ENCODE results near the gene SMYD3. TPM values are rescaled to one million over a fixed set of nuclear protein-coding genes. Genes with fewer than 3 reads are reported as not detected.
A peak's percentile ranks its signal among the peaks of the same experiment; 100 is the strongest.

The SMYD3 gene
- total RNA-seq, 2 donors from 2014 or later = 23.8 to 34.0 TPM

GRCh38 chr1:246425895-246426294 lies 81.2 kb downstream of the SMYD3 start:
- Mint-ChIP-seq H3K4me1 (peaks cover 11% of the 10 kb centered on the region), H3K9me3 (peaks cover 4% of the 10 kb centered on the region), H3K27ac (no peak overlapping the region), H3K4me3 (no peak overlapping the region), H3K36me3 (ENCODE audit: low read depth) (no peaks in the 10 kb centered on the region), H3K27me3 (no peaks in the 10 kb centered on the region)
- ATAC-seq (replicated peaks) = no peak

GRCh38 chr1:246425139-246425794 lies 81.8 kb downstream of the SMYD3 start:
- Mint-ChIP-seq H3K9me3 (no peaks in the 10 kb centered on the region), H3K4me1 (peaks cover 11% of the 10 kb centered on the region)

DNA sequence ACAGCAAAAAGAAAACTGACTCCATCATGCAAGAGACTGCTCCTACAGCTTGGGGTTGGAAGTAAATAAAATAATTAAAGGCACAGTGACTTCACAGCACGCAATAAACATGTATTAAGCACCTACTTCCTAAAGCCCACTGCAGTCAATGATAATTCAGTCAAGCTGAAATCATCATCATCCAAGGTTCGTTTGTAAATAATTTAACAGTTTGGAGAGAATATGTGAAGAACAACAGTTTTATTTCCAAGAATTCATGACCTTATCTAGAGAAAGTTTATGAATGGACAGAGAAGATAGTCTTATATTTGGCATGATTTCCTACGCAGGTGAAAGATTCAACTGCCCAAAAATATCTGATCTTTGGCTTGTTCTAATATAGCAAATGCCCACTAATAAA lies 86.8 kb downstream of the SMYD3 start:
- no peaks in the 10 kb centered on the region for H3K27me3 Mint-ChIP-seq
- H3K9me3 Mint-ChIP-seq = no peaks in the 10 kb centered on the region
- H3K27ac Mint-ChIP-seq = no peak overlapping the region
- no peak for ATAC-seq (replicated peaks)
- no peak overlapping the region for H3K4me3 Mint-ChIP-seq
- peaks cover 20% of the 10 kb centered on the region for H3K36me3 Mint-ChIP-seq (ENCODE audit: low read depth)
- H3K4me1 Mint-ChIP-seq = no peaks in the 10 kb centered on the region

More at GRCh38 chr1:246425139-246425794, 81.8 kb downstream of the SMYD3 start:
- Mint-ChIP-seq H3K27ac (no peak overlapping the region), H3K4me3 (no peak overlapping the region), H3K36me3 (ENCODE audit: low read depth) (no peaks in the 10 kb centered on the region), H3K27me3 (no peaks in the 10 kb centered on the region)
- ATAC-seq (replicated peaks) = no peak

DNA sequence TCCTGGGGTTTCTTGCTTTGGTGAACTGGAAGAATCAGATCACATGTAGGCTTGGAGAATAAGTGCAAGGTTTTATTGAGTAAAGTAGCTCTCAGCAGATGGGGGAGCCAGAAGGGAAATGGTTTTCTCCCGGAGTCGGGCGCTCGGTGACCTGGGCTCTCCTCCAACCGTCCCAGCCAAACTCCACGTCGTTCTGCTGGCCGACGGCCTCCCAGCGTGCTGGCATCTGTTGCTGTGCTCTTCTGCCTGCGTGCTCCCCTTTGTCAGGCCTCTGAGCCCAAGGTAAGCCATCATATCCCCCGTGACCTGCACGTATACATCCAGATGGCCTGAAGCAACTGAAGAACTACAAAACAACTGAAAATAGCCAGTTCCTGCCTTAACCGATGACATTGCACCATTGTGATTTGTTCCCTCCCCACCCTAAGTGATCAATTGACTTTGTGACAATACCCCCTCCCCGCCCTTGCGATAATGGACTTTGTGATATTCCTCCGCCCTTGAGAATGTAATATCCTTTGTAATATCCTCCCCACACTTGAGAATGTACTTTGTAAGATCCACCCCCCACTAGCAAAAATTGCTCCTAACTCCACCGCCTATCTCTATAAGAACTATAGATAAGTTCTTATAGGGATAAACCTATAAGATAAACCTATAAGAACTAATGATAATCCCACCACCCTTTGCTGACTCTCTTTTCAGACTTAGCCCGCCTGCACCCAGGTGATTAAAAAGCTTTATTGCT lies 88.3 kb downstream of the SMYD3 start:
- peaks cover 20% of the 10 kb centered on the region for H3K36me3 Mint-ChIP-seq (ENCODE audit: low read depth)
- no peak overlapping the region for H3K27ac Mint-ChIP-seq
- no peaks in the 10 kb centered on the region for H3K4me1 Mint-ChIP-seq
- no peaks in the 10 kb centered on the region for H3K9me3 Mint-ChIP-seq
- no peak for ATAC-seq (replicated peaks)
- no peaks in the 10 kb centered on the region for H3K27me3 Mint-ChIP-seq
- no peak overlapping the region for H3K4me3 Mint-ChIP-seq

- H3K27ac Mint-ChIP-seq = peak overlapping the region; percentile 3
- peaks cover 20% of the 10 kb centered on the region for H3K36me3 Mint-ChIP-seq (ENCODE audit: low read depth)
- no peaks in the 10 kb centered on the region for H3K4me1 Mint-ChIP-seq
- H3K4me3 Mint-ChIP-seq = no peak overlapping the region
- H3K27me3 Mint-ChIP-seq = no peaks in the 10 kb centered on the region
- no peak for ATAC-seq (replicated peaks)
- no peaks in the 10 kb centered on the region for H3K9me3 Mint-ChIP-seq
Observed at GRCh38 chr1:246417813-246418564, 89.1 kb downstream of the SMYD3 start.

DNA sequence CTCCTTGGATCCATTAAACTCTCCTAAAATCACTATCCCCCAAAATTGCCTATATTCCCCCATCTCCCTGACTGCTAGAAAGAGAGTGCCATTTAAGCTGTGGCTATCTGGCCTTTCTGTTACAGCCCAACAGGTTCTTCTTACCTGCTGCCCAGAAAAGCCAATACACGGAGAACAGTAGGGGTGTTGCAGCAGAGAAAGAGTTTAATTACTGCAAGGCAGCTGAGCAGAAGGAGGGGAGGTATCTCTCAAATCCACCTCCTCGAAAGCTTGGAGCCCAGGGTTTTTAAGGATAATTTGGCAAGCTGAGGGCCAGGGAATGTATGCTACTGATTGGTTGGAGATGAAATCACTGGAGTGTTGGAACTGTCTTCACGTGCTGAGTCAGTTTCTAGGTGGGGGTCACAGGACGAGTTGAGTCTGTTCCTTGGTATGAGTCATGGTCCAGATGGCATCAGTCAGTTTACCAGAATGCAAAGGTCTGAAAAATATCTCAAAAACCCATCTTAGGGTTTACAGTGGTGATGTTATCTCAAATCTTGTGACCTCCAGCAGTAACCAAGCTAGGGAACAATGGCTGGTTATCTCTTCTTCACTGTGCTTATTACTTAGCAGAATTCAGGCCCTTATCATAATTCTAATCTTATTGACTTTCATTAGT lies 89.8 kb downstream of the SMYD3 start:
- H3K4me3 Mint-ChIP-seq = no peak overlapping the region
- peak; percentile 26 for ATAC-seq (replicated peaks)
- no peaks in the 10 kb centered on the region for H3K27me3 Mint-ChIP-seq

DNA sequence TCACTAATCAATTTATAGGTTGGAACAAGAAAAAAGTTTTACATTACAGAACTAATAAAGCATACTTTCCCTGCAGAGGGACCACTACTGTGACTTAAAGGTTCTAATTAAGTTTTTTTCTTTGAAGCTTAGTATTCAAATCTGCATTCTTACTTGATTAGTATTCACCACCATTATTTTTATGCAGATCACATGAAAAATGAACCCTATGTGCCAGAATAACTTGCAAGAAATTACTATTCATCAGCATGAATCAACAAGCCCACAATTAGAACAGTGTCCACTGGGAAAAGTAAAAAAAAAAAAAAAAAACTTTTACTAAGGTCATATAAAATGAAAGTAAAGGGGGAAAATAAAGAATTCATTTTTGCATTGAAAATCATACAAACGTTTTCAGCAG lies 90.8 kb downstream of the SMYD3 start:
- Mint-ChIP-seq H3K4me1 (no peaks in the 10 kb centered on the region), H3K27ac (no peak overlapping the region), H3K36me3 (ENCODE audit: low read depth) (peaks cover 20% of the 10 kb centered on the region), H3K4me3 (no peak overlapping the region), H3K9me3 (peaks cover 5% of the 10 kb centered on the region), H3K27me3 (no peaks in the 10 kb centered on the region)
- no peak for ATAC-seq (replicated peaks)

More for the DNA sequence above, 89.8 kb downstream of the SMYD3 start:
- Mint-ChIP-seq H3K9me3 (peaks cover under 1% of the 10 kb centered on the region), H3K4me1 (no peaks in the 10 kb centered on the region), H3K36me3 (ENCODE audit: low read depth) (peaks cover 20% of the 10 kb centered on the region), H3K27ac (no peak overlapping the region)

GRCh38 chr1:246415028-246415427 lies 92.1 kb downstream of the SMYD3 start:
- H3K36me3 Mint-ChIP-seq (ENCODE audit: low read depth) = peaks cover 20% of the 10 kb centered on the region
- H3K4me3 Mint-ChIP-seq = no peak overlapping the region
- no peaks in the 10 kb centered on the region for H3K4me1 Mint-ChIP-seq
- H3K9me3 Mint-ChIP-seq = peaks cover 5% of the 10 kb centered on the region
- no peak for ATAC-seq (replicated peaks)
- no peaks in the 10 kb centered on the region for H3K27me3 Mint-ChIP-seq
- H3K27ac Mint-ChIP-seq = no peak overlapping the region

DNA sequence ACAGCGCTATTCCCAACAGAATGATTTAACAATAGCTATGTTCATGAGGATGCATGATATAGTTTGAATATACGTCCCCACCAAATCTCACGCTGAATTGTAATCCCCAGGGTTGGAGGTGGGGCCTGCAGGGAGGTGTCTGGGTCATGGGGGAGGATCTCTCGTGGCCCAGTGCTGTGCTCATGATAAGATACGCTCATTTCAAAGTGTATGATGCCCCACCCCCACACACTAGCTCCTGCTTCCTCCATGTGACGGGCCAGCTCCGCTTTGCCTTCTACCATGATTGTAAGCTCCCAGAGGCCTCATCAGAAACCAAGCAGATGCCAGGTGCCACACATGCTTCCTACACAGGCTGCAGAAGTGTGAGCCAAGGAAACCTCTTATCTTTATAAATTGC lies 93.6 kb downstream of the SMYD3 start:
- ATAC-seq (replicated peaks) = no peak
- Mint-ChIP-seq H3K27ac (no peak overlapping the region), H3K9me3 (peaks cover 5% of the 10 kb centered on the region), H3K4me1 (no peaks in the 10 kb centered on the region), H3K36me3 (ENCODE audit: low read depth) (peaks cover 9% of the 10 kb centered on the region), H3K4me3 (no peak overlapping the region), H3K27me3 (no peaks in the 10 kb centered on the region)

DNA sequence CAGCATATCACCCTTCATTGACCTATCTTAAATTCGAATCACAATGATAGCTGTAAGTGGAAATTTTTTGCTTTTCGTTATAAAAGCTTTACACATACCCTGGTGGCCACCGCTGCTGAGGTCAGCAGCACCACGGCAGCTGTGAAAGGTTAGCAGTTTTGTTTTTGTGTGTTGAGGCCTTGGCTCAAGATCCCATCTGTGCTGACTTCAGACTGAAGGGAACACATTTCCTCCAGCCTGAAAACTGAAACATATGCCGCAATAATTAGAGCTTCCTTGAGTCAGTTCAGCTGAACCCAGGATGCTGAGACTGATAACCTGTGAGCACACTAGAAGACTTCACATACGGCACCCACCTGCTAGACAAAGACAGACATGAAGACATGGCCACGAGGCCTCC lies 103.0 kb downstream of the SMYD3 start:
- no peak for ATAC-seq (replicated peaks)
- Mint-ChIP-seq H3K9me3 (no peaks in the 10 kb centered on the region), H3K36me3 (ENCODE audit: low read depth) (no peaks in the 10 kb centered on the region), H3K27ac (no peak overlapping the region), H3K4me3 (no peak overlapping the region), H3K4me1 (no peaks in the 10 kb centered on the region), H3K27me3 (no peaks in the 10 kb centered on the region)

- no peak overlapping the region for H3K27ac Mint-ChIP-seq
- ATAC-seq (replicated peaks) = no peak
Observed at GRCh38 chr1:246398126-246398813, 108.8 kb downstream of the SMYD3 start.

DNA sequence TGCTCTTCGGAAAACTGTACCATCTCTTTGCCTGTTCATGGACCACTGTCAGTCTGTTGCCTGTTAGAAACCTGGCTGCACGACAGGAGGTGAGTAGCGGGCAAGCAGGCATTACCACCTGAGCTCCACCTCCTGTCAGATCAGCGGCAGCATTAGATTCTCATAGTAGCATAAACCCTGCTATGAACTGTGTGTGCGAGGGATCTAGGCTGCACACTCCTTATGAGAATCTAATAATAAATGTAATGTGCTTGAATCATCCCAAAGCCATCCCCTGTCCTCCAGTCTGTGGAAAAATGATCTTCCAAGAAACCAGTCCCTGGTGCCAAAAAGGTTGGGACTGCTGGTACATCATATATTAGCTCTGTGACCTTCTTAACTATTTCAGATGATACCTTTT lies 110.0 kb downstream of the SMYD3 start:
- no peak overlapping the region for H3K4me3 Mint-ChIP-seq
- H3K27ac Mint-ChIP-seq = no peak overlapping the region
- no peak for ATAC-seq (replicated peaks)

More at GRCh38 chr1:246398126-246398813, 108.8 kb downstream of the SMYD3 start:
- Mint-ChIP-seq H3K4me3 (no peak overlapping the region), H3K9me3 (peaks cover 4% of the 10 kb centered on the region), H3K4me1 (no peaks in the 10 kb centered on the region), H3K36me3 (ENCODE audit: low read depth) (no peaks in the 10 kb centered on the region), H3K27me3 (no peaks in the 10 kb centered on the region)

DNA sequence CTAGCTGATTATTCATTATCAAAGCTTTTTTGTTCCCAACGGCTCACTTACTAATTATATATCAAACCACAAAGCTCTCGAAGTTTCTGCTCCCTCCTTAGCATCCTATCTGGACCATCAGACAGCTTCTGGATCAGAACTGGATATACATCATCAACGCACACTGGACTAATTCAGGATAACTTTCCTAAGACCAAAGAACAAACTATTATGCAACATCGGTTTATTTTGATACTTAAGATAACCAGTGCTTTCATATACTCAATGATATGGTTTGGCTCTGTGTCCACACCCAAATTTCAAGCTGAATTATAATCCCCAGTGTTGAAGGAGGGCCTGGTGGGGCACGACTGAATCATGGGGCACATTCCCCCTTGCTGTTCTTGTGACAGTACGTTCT lies 110.8 kb downstream of the SMYD3 start:
- ATAC-seq (replicated peaks) = no peak
- no peak overlapping the region for H3K4me3 Mint-ChIP-seq
- H3K36me3 Mint-ChIP-seq (ENCODE audit: low read depth) = peaks cover 8% of the 10 kb centered on the region
- no peaks in the 10 kb centered on the region for H3K27me3 Mint-ChIP-seq
- no peak overlapping the region for H3K27ac Mint-ChIP-seq
- peaks cover 5% of the 10 kb centered on the region for H3K4me1 Mint-ChIP-seq
- H3K9me3 Mint-ChIP-seq = peaks cover 12% of the 10 kb centered on the region

More for the DNA sequence above, 110.0 kb downstream of the SMYD3 start:
- no peaks in the 10 kb centered on the region for H3K27me3 Mint-ChIP-seq
- H3K9me3 Mint-ChIP-seq = peaks cover 5% of the 10 kb centered on the region
- peaks cover under 1% of the 10 kb centered on the region for H3K4me1 Mint-ChIP-seq
- H3K36me3 Mint-ChIP-seq (ENCODE audit: low read depth) = peaks cover under 1% of the 10 kb centered on the region

GRCh38 chr1:246394121-246394520 lies 113.0 kb downstream of the SMYD3 start:
- Mint-ChIP-seq H3K36me3 (ENCODE audit: low read depth) (peaks cover 13% of the 10 kb centered on the region), H3K27me3 (no peaks in the 10 kb centered on the region), H3K9me3 (peaks cover 20% of the 10 kb centered on the region), H3K4me3 (no peak overlapping the region), H3K27ac (no peak overlapping the region), H3K4me1 (peaks cover 5% of the 10 kb centered on the region)
- ATAC-seq (replicated peaks) = no peak
